Activated T-cell treated with anti-CD3 and anti-CD28 coated beads, Interleukin-2, amount 50 U/mL, for 24 hours (primary cell): Measurements from ENCODE around the gene DDX10.
"Not testable (repeated sequence)": the region's sequence is repeated elsewhere in the genome, so short reads cannot be mapped to it uniquely, and the experiment has no call there.

Source experiments
- DNase-seq: peaks from one replicate; pipeline ENCODE4 v3.0.0-alpha.2; 2020
- H3K27ac Mint-ChIP-seq: 2 replicates; pipeline ENCODE4 v1.8.0; 2020; ENCODE audit warnings: mild to moderate bottlenecking, mixed read lengths
- H3K27me3 Mint-ChIP-seq: 2 replicates; pipeline ENCODE4 v1.8.0; 2020; ENCODE audit warnings: mixed read lengths
- H3K36me3 Mint-ChIP-seq: 2 replicates; pipeline ENCODE4 v1.8.0; 2020; ENCODE audit warnings: low read depth, mixed read lengths
- H3K4me1 Mint-ChIP-seq: 2 replicates; pipeline ENCODE4 v1.8.0; 2020; ENCODE audit warnings: low read depth, mixed read lengths
- H3K4me3 Mint-ChIP-seq: 2 replicates; pipeline ENCODE4 v1.8.0; 2020; ENCODE audit warnings: mild to moderate bottlenecking, moderate library complexity, mixed read lengths
- H3K9me3 Mint-ChIP-seq: 2 replicates; pipeline ENCODE4 v1.8.0; 2020; ENCODE audit warnings: mixed read lengths

The DDX10 gene

GRCh38 chr11:108754901-108755625 is 90.2 kb downstream of the DDX10 start:
- Mint-ChIP-seq H3K4me1 (peaks cover 60% of the 10 kb centered on the region), H3K36me3 (peaks cover 22% of the 10 kb centered on the region), H3K4me3 (no peak overlapping the region), H3K9me3 (no peaks in the 10 kb centered on the region), H3K27me3 (no peaks in the 10 kb centered on the region), H3K27ac (no peak overlapping the region)
- no peak for DNase-seq

- no peaks in the 10 kb centered on the region for H3K27me3 Mint-ChIP-seq
- H3K9me3 Mint-ChIP-seq: no peaks in the 10 kb centered on the region
- no peak overlapping the region for H3K27ac Mint-ChIP-seq
- peaks cover 44% of the 10 kb centered on the region for H3K4me1 Mint-ChIP-seq
- no peak overlapping the region for H3K4me3 Mint-ChIP-seq
- H3K36me3 Mint-ChIP-seq: peaks cover 11% of the 10 kb centered on the region
- DNase-seq: no peak
Observed at GRCh38 chr11:108757630-108758029, 92.8 kb downstream of the DDX10 start.

GRCh38 chr11:108758458-108758857 is 93.6 kb downstream of the DDX10 start:
- H3K9me3 Mint-ChIP-seq: no peaks in the 10 kb centered on the region
- no peak for DNase-seq
- H3K36me3 Mint-ChIP-seq: peaks cover 9% of the 10 kb centered on the region
- no peak overlapping the region for H3K4me3 Mint-ChIP-seq
- no peak overlapping the region for H3K27ac Mint-ChIP-seq
- H3K27me3 Mint-ChIP-seq: no peaks in the 10 kb centered on the region
- peaks cover 47% of the 10 kb centered on the region for H3K4me1 Mint-ChIP-seq

GRCh38 chr11:108766596-108767173 is 101.8 kb downstream of the DDX10 start:
- H3K27ac Mint-ChIP-seq: no peak overlapping the region
- H3K4me3 Mint-ChIP-seq: no peak overlapping the region

GRCh38 chr11:108768370-108768769 is 103.5 kb downstream of the DDX10 start:
- H3K4me1 Mint-ChIP-seq: peaks cover 16% of the 10 kb centered on the region
- no peaks in the 10 kb centered on the region for H3K9me3 Mint-ChIP-seq
- no peak overlapping the region for H3K4me3 Mint-ChIP-seq

More at GRCh38 chr11:108766596-108767173, 101.8 kb downstream of the DDX10 start:
- Mint-ChIP-seq H3K27me3 (no peaks in the 10 kb centered on the region), H3K36me3 (peaks cover 34% of the 10 kb centered on the region), H3K4me1 (peaks cover 24% of the 10 kb centered on the region), H3K9me3 (no peaks in the 10 kb centered on the region)
- no peak for DNase-seq

GRCh38 chr11:108768964-108769363 is 104.1 kb downstream of the DDX10 start:
- no peak for DNase-seq
- H3K4me3 Mint-ChIP-seq: no peak overlapping the region
- peaks cover 14% of the 10 kb centered on the region for H3K4me1 Mint-ChIP-seq
- H3K36me3 Mint-ChIP-seq: peaks cover 52% of the 10 kb centered on the region
- H3K27me3 Mint-ChIP-seq: no peaks in the 10 kb centered on the region
- H3K9me3 Mint-ChIP-seq: no peaks in the 10 kb centered on the region
- no peak overlapping the region for H3K27ac Mint-ChIP-seq

More at GRCh38 chr11:108768370-108768769, 103.5 kb downstream of the DDX10 start:
- Mint-ChIP-seq H3K27me3 (no peaks in the 10 kb centered on the region), H3K27ac (no peak overlapping the region), H3K36me3 (peaks cover 46% of the 10 kb centered on the region)
- DNase-seq: no peak

- H3K4me1 Mint-ChIP-seq: peaks cover 8% of the 10 kb centered on the region
- no peaks in the 10 kb centered on the region for H3K27me3 Mint-ChIP-seq
Observed at GRCh38 chr11:108774037-108774730, 109.3 kb downstream of the DDX10 start.

GRCh38 chr11:108775324-108775723 is 110.5 kb downstream of the DDX10 start:
- DNase-seq: no peak
- no peak overlapping the region for H3K27ac Mint-ChIP-seq
- H3K4me1 Mint-ChIP-seq: peaks cover 11% of the 10 kb centered on the region
- peaks cover 62% of the 10 kb centered on the region for H3K36me3 Mint-ChIP-seq
- H3K4me3 Mint-ChIP-seq: no peak overlapping the region
- no peaks in the 10 kb centered on the region for H3K27me3 Mint-ChIP-seq
- H3K9me3 Mint-ChIP-seq: peaks cover 10% of the 10 kb centered on the region

More at GRCh38 chr11:108774037-108774730, 109.3 kb downstream of the DDX10 start:
- Mint-ChIP-seq H3K4me3 (no peak overlapping the region), H3K27ac (no peak overlapping the region), H3K9me3 (peaks cover 10% of the 10 kb centered on the region), H3K36me3 (peaks cover 66% of the 10 kb centered on the region)
- no peak for DNase-seq

GRCh38 chr11:108779147-108779546 is 114.3 kb downstream of the DDX10 start:
- not testable (repeated sequence) for DNase-seq, H3K4me3 Mint-ChIP-seq, H3K27me3 Mint-ChIP-seq, H3K27ac Mint-ChIP-seq
- peaks cover 45% of the 10 kb centered on the region for H3K36me3 Mint-ChIP-seq
- H3K4me1 Mint-ChIP-seq: peaks cover 15% of the 10 kb centered on the region
- peaks cover 10% of the 10 kb centered on the region for H3K9me3 Mint-ChIP-seq

GRCh38 chr11:108780119-108780518 is 115.2 kb downstream of the DDX10 start:
- peaks cover 19% of the 10 kb centered on the region for H3K4me1 Mint-ChIP-seq
- DNase-seq: no peak
- H3K27ac Mint-ChIP-seq: no peak overlapping the region
- peaks cover 10% of the 10 kb centered on the region for H3K9me3 Mint-ChIP-seq
- no peak overlapping the region for H3K4me3 Mint-ChIP-seq
- H3K36me3 Mint-ChIP-seq: peaks cover 45% of the 10 kb centered on the region
- no peaks in the 10 kb centered on the region for H3K27me3 Mint-ChIP-seq

GRCh38 chr11:108781946-108782345 is 117.1 kb downstream of the DDX10 start:
- Mint-ChIP-seq H3K36me3 (peaks cover 37% of the 10 kb centered on the region), H3K4me1 (peaks cover 36% of the 10 kb centered on the region), H3K27ac (no peak overlapping the region), H3K27me3 (no peaks in the 10 kb centered on the region), H3K9me3 (peaks cover 5% of the 10 kb centered on the region), H3K4me3 (no peak overlapping the region)
- DNase-seq: no peak

GRCh38 chr11:108786281-108786990 is 121.6 kb downstream of the DDX10 start:
- H3K4me3 Mint-ChIP-seq: no peak overlapping the region
- no peaks in the 10 kb centered on the region for H3K9me3 Mint-ChIP-seq
- no peaks in the 10 kb centered on the region for H3K27me3 Mint-ChIP-seq
- H3K36me3 Mint-ChIP-seq: peaks cover 27% of the 10 kb centered on the region
- H3K4me1 Mint-ChIP-seq: peaks cover 61% of the 10 kb centered on the region
- no peak overlapping the region for H3K27ac Mint-ChIP-seq
- DNase-seq: no peak

- H3K4me3 Mint-ChIP-seq: no peak overlapping the region
- H3K27me3 Mint-ChIP-seq: no peaks in the 10 kb centered on the region
- peaks cover 24% of the 10 kb centered on the region for H3K36me3 Mint-ChIP-seq
- peaks cover 63% of the 10 kb centered on the region for H3K4me1 Mint-ChIP-seq
- no peaks in the 10 kb centered on the region for H3K9me3 Mint-ChIP-seq
- no peak overlapping the region for H3K27ac Mint-ChIP-seq
- no peak for DNase-seq
Observed at GRCh38 chr11:108787105-108787504, 122.2 kb downstream of the DDX10 start.

GRCh38 chr11:108788565-108789199 is 123.8 kb downstream of the DDX10 start:
- H3K36me3 Mint-ChIP-seq: peaks cover 24% of the 10 kb centered on the region
- H3K4me3 Mint-ChIP-seq: no peak overlapping the region
- H3K27ac Mint-ChIP-seq: no peak overlapping the region
- H3K9me3 Mint-ChIP-seq: no peaks in the 10 kb centered on the region
- H3K4me1 Mint-ChIP-seq: peaks cover 60% of the 10 kb centered on the region
- no peaks in the 10 kb centered on the region for H3K27me3 Mint-ChIP-seq
- DNase-seq: no peak
